Naive thymus-derived CD4-positive, alpha-beta T cell (primary cell): ENCODE measurements around the gene ACOXL. TPM values are rescaled to one million over a fixed set of nuclear protein-coding genes. Genes with fewer than 3 reads are reported as not detected.

Experiments
- ATAC-seq: fragments of 150-1000 bp; cut with Tn5 transposase; 2 replicates; pipeline ENCODE4 v1.10.0; 2021; ENCODE audit warnings: mild to moderate bottlenecking, moderate library complexity
- CTCF ChIA-PET: fragments of 350-600 bp; sonication (Branson Sonifier 250); formaldehyde crosslinking; loops from one replicate; lab custom pipeline; 2021; ENCODE audit warnings: antibody characterized with exemption; lab: Charles Lee
- POLR2A ChIA-PET: fragments of 350-600 bp; sonication (Branson Sonifier 250); formaldehyde crosslinking; loops from one replicate; lab custom pipeline; 2021; ENCODE audit warnings: antibody characterized with exemption, inconsistent platforms; lab: Charles Lee
- DNase-seq, 9 donors: peaks; one replicate each; pipeline versions ENCODE4 v3.0.0 to v3.0.0-alpha.2; 2020 to 2022; ENCODE audit warnings: mixed read lengths in 1 of 9
- H3K27ac ChIP-seq: one replicate; pipeline ENCODE4 v1.7.0; 2013; ENCODE audit warnings: mild to moderate bottlenecking, low read depth, low read length, moderate library complexity
- H3K27me3 ChIP-seq, 2 donors: one replicate each; pipeline ENCODE4 v1.7.0; 2013; ENCODE audit warnings: low read length in 2 of 2, mild to moderate bottlenecking in 2 of 2, moderate library complexity in 2 of 2; ENCODE audit not compliant: control insufficient read depth in 2 of 2, insufficient read depth in 2 of 2
- H3K36me3 ChIP-seq, 3 experiments: 1 replicate in 2 of 3; 2 replicates in 1 of 3; pipeline ENCODE4 v1.7.0; 2013; ENCODE audit warnings: low read length in 3 of 3, mild to moderate bottlenecking in 3 of 3, moderate library complexity in 1 of 3; ENCODE audit not compliant: insufficient read depth in 3 of 3, control insufficient read depth in 2 of 3
- H3K4me1 ChIP-seq, 2 donors: one replicate each; pipeline ENCODE4 v1.7.0; 2013; ENCODE audit warnings: low read length in 2 of 2, mild to moderate bottlenecking in 2 of 2, moderate library complexity in 1 of 2; ENCODE audit not compliant: control insufficient read depth in 2 of 2, insufficient read depth in 2 of 2
- H3K4me3 ChIP-seq: 2 replicates; pipeline ENCODE4 v1.7.0; 2013; ENCODE audit warnings: mild to moderate bottlenecking, low read length
- H3K9me3 ChIP-seq, 3 experiments: 1 replicate in 2 of 3; 2 replicates in 1 of 3; pipeline ENCODE4 v1.7.0; 2013; ENCODE audit warnings: low read length in 3 of 3; ENCODE audit not compliant: control insufficient read depth in 2 of 3
- H3K27ac Mint-ChIP-seq, 9 donors: one replicate each; pipeline ENCODE4 v1.8.0; 2020 to 2022; ENCODE audit warnings: mixed read lengths in 9 of 9, mild to moderate bottlenecking in 8 of 9, moderate library complexity in 5 of 9, inconsistent platforms in 2 of 9
- H3K27me3 Mint-ChIP-seq, 5 donors: one replicate each; pipeline ENCODE4 v1.8.0; 2021 to 2022; ENCODE audit warnings: mixed read lengths in 5 of 5, mild to moderate bottlenecking in 1 of 5
- H3K36me3 Mint-ChIP-seq, 5 donors: one replicate each; pipeline ENCODE4 v1.8.0; 2020 to 2022; ENCODE audit warnings: mixed read lengths in 5 of 5, mild to moderate bottlenecking in 3 of 5, inconsistent platforms in 1 of 5
- H3K4me1 Mint-ChIP-seq, 7 donors: one replicate each; pipeline ENCODE4 v1.8.0; 2020 to 2022; ENCODE audit warnings: mixed read lengths in 7 of 7, mild to moderate bottlenecking in 3 of 7, inconsistent platforms in 1 of 7
- H3K4me3 Mint-ChIP-seq, 10 donors: one replicate each; pipeline ENCODE4 v1.8.0; 2020 to 2022; ENCODE audit warnings: mild to moderate bottlenecking in 10 of 10, mixed read lengths in 10 of 10, moderate library complexity in 6 of 10, inconsistent platforms in 2 of 10
- H3K9me3 Mint-ChIP-seq, 11 donors: one replicate each; pipeline ENCODE4 v1.8.0; 2020 to 2022; ENCODE audit warnings: mixed read lengths in 11 of 11, mild to moderate bottlenecking in 4 of 11, inconsistent platforms in 1 of 11, moderate library complexity in 1 of 11
- intact Hi-C, 2 donors: fragments of 100-400 bp; cut with micrococcal nuclease; formaldehyde crosslinking; loops; one replicate each; pipeline ENCODE4 v1.15.1; 2023
- polyA plus RNA-seq, 2 donors: library from polyadenylated mRNA; unstranded; fragments of 300-500 nt; fragmentation: Illumina TruSeq; gene quantifications; one replicate each; pipeline ENCODE4 v1.2.3, GENCODE V29; 2021
- total RNA-seq, 6 experiments: library from RNA in 5 of 6; stranded (reverse) in 5 of 6; gene quantifications; 1 replicate in 5 of 6; 2 replicates in 1 of 6; pipeline ENCODE4 v1.2.3 and lab custom pipeline; 2021 to 2026

Gene ACOXL
- total and polyA plus RNA-seq, 7 experiments from 2014 or later, result 0.29 TPM; not detected in 6

- Histone ChIP-seq H3K36me3 (no peaks in the 10 kb centered on the region), H3K4me3 (no peak overlapping the region), H3K27me3 (no peaks in the 10 kb centered on the region), H3K27ac (no peak overlapping the region), H3K9me3 (no peaks in the 10 kb centered on the region), H3K4me1 (peaks cover 8 to 16% of the 10 kb centered on the region in 2 donors)
- peaks cover 4 to 64% (median 19%) of the 10 kb centered on the region in 5 donors for H3K27me3 Mint-ChIP-seq
- intact Hi-C loops, result no loop called here
- DNase-seq (no peak), ATAC-seq (no peak)
- H3K4me3 Mint-ChIP-seq, result no peak overlapping the region
- ChIA-PET POLR2A (no interaction called here), CTCF (no interaction called here)
- H3K4me1 Mint-ChIP-seq, result peaks cover 7 to 23% (median 15%) of the 10 kb centered on the region in 7 donors
- no peak overlapping the region for H3K27ac Mint-ChIP-seq
- H3K36me3 Mint-ChIP-seq, result no peaks in the 10 kb centered on the region
- peaks cover 0 to 16% (median 7%) of the 10 kb centered on the region in 11 donors for H3K9me3 Mint-ChIP-seq
Observed at GRCh38 chr2:110997331-110998045, 265.1 kb downstream of the ACOXL start.

DNA sequence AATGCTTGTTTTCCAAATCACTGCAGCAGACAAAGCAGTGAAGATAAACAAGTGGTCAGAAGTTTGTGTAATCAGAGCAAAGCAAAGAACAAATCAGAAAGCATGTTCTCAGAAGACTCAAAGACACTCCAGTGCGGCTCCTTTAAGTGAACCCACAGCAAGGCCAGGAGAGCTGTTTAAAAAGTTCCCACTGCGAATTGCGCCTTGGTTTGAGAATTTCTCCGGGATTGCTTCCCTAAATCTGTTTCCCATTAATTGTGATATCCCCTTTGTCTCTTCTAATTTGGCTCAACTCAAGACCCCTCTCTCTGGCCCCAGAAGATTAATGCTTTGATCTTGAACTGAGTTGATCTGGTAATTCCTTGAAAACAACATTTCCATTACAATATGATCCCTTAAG, 265.9 kb downstream of the ACOXL start:
- Mint-ChIP-seq H3K9me3 (peaks cover 0 to 16% (median 7%) of the 10 kb centered on the region in 11 donors), H3K4me1 (peaks cover 7 to 16% (median 12%) of the 10 kb centered on the region in 7 donors), H3K27ac (no peak overlapping the region), H3K36me3 (no peaks in the 10 kb centered on the region), H3K4me3 (no peak overlapping the region), H3K27me3 (peaks cover 0 to 59% (median 18%) of the 10 kb centered on the region in 5 donors)
- Histone ChIP-seq H3K4me1 (peaks cover 8 to 13% of the 10 kb centered on the region in 2 donors), H3K4me3 (no peak overlapping the region), H3K36me3 (no peaks in the 10 kb centered on the region), H3K27me3 (no peaks in the 10 kb centered on the region), H3K27ac (no peak overlapping the region), H3K9me3 (no peaks in the 10 kb centered on the region)
- ATAC-seq, result no peak
- POLR2A ChIA-PET, result no interaction called here
- no peak for DNase-seq
- CTCF ChIA-PET, result no interaction called here
- intact Hi-C loops, result no loop called here

DNA sequence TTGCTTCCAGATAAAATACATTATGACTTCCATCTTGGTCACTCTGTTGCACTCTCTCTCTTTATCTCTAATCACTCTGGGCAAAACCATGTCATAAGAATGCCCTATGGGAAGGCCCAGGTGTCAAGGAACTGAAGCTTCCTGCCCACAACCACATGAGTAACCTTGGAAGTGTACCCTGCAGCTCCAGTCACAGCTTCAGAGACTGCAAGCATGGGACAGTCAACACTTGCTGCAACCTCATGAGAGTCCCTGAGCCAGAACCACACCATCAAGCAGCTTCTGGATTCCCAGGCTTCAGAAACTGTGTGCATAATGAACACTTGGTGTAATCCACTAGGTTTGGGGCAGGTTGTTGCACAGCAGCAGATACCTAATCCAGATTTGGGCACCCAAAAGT, 267.3 kb downstream of the ACOXL start:
- peaks cover 1 to 3% (median 2%) of the 10 kb centered on the region in 7 donors for H3K4me1 Mint-ChIP-seq
- POLR2A ChIA-PET, result no interaction called here

DNA sequence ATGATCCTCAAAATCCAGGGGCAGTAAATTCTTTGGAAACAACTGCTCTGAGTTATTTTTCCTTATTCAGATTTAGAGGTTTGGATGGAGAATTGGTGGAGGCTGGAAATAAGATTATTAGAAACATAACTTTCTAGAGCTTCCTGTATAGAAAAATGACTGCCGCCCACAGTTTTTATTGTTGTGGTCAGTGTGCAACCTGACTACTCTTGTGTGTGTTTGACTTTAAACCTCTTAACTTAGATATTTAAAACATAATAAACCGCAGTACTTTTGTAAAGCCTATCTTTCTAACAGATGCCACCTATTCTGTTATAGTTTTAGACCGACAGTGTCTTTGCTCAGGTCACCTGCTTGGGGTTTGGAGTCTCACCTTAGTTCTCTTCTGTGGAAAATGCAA, 272.9 kb downstream of the ACOXL start:
- H3K36me3 ChIP-seq, result no peaks in the 10 kb centered on the region
- ChIA-PET POLR2A (no interaction called here), CTCF (no interaction called here)
- Mint-ChIP-seq H3K4me1 (peaks cover 0 to 12% (median 7%) of the 10 kb centered on the region in 7 donors), H3K9me3 (peaks cover 0 to 16% (median 6%) of the 10 kb centered on the region in 11 donors), H3K4me3 (no peak overlapping the region), H3K36me3 (no peaks in the 10 kb centered on the region), H3K27me3 (peaks cover 16 to 53% (median 32%) of the 10 kb centered on the region in 5 donors), H3K27ac (no peak overlapping the region)
- ATAC-seq, result no peak
- no peaks in the 10 kb centered on the region for H3K27me3 ChIP-seq
- DNase-seq, result no peak
- no peaks in the 10 kb centered on the region for H3K9me3 ChIP-seq
- H3K4me3 ChIP-seq, result no peak overlapping the region
- H3K4me1 ChIP-seq, result peaks cover 0 to 12% of the 10 kb centered on the region in 2 donors
- intact Hi-C loops, result loop anchor here in 1 of 2 donors (10.0 kb wide), 1 partner anchor 191 kb away; no protein-coding TSS in a partner anchor
- H3K27ac ChIP-seq, result no peak overlapping the region

More for the DNA sequence above, 267.3 kb downstream of the ACOXL start:
- Mint-ChIP-seq H3K9me3 (peaks cover 0 to 16% (median 7%) of the 10 kb centered on the region in 11 donors), H3K27ac (no peak overlapping the region), H3K36me3 (no peaks in the 10 kb centered on the region), H3K4me3 (no peak overlapping the region), H3K27me3 (peaks cover 0 to 54% (median 18%) of the 10 kb centered on the region in 5 donors)
- no peak overlapping the region for H3K4me3 ChIP-seq
- H3K27me3 ChIP-seq, result no peaks in the 10 kb centered on the region
- H3K4me1 ChIP-seq, result peaks cover under 1 to 1% of the 10 kb centered on the region in 2 donors
- DNase-seq, result no peak
- intact Hi-C loops, result loop anchor here in 1 of 2 donors (10.0 kb wide), 1 partner anchor 185 kb away; no protein-coding TSS in a partner anchor
- no peaks in the 10 kb centered on the region for H3K9me3 ChIP-seq
- no peak overlapping the region for H3K27ac ChIP-seq
- H3K36me3 ChIP-seq, result no peaks in the 10 kb centered on the region
- no peak for ATAC-seq
- CTCF ChIA-PET, result no interaction called here

GRCh38 chr2:111005821-111006220, 273.4 kb downstream of the ACOXL start:
- POLR2A ChIA-PET, result no interaction called here
- Histone ChIP-seq H3K27ac (no peak overlapping the region), H3K27me3 (no peaks in the 10 kb centered on the region), H3K4me1 (peaks cover 0 to 12% of the 10 kb centered on the region in 2 donors), H3K4me3 (no peak overlapping the region), H3K36me3 (no peaks in the 10 kb centered on the region), H3K9me3 (no peaks in the 10 kb centered on the region)
- peaks cover 0 to 12% (median 7%) of the 10 kb centered on the region in 7 donors for H3K4me1 Mint-ChIP-seq
- H3K27ac Mint-ChIP-seq, result no peak overlapping the region
- peaks cover 16 to 54% (median 32%) of the 10 kb centered on the region in 5 donors for H3K27me3 Mint-ChIP-seq
- H3K9me3 Mint-ChIP-seq, result peaks cover 0 to 16% (median 4%) of the 10 kb centered on the region in 11 donors
- H3K36me3 Mint-ChIP-seq, result no peaks in the 10 kb centered on the region
- no peak overlapping the region for H3K4me3 Mint-ChIP-seq
- CTCF ChIA-PET, result no interaction called here
- ATAC-seq (no peak), DNase-seq (no peak)
- intact Hi-C loops, result loop anchor here in 1 of 2 donors (10.0 kb wide), 1 partner anchor 191 kb away; no protein-coding TSS in a partner anchor

DNA sequence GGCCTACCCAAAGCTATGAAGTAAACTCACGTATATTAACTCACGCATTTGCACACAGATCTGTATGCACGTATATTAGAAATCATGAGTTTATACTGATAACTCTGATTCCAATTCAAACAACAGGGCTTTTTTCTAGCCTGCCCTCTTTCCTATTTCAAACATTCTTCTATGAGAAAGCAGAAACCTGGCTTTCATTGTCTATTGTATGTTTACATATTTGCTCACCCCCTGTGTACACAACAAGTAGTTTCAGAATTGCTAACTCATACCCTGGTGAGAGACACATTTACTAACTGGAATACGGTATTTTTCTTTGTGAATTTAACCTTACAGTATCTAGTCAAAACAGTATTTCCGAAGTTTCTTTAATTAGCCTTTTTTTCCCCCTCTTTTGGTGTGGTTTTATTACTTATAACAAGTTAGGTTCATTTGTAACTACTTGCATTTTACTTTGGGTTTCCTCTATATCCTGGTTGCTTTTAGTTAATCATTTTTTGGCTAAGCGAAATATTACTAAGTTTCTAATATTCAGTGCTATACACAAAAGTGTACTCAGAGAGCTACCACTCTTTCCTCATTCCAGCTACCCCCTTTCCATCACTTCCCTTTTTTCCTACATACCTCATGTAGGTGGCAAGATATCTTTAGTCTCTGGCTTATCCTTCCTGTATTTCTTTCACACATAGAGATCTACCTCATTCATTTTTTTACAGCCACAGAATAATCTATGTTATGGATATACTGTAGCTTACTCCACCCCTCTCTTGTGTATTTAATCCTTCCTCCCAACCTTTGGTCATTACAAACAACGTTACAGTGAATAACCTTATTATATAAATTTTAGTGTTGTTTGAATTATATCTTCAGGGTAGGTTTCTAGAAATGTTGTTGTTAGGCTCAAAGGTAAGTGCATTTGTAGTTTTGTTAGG, 275.6 kb downstream of the ACOXL start:
- Mint-ChIP-seq H3K27me3 (peaks cover 16 to 48% (median 26%) of the 10 kb centered on the region in 5 donors), H3K4me3 (no peak overlapping the region), H3K36me3 (no peaks in the 10 kb centered on the region), H3K4me1 (peaks cover 0 to 12% (median 7%) of the 10 kb centered on the region in 7 donors), H3K9me3 (peaks cover 2 to 25% (median 4%) of the 10 kb centered on the region in 11 donors), H3K27ac (no peak overlapping the region)
- Histone ChIP-seq H3K36me3 (no peaks in the 10 kb centered on the region), H3K27ac (no peak overlapping the region), H3K9me3 (no peaks in the 10 kb centered on the region), H3K27me3 (no peaks in the 10 kb centered on the region), H3K4me3 (no peak overlapping the region), H3K4me1 (peaks cover 0 to 12% of the 10 kb centered on the region in 2 donors)
- DNase-seq (no peak), ATAC-seq (no peak)
- intact Hi-C loops, result loop anchor here in 1 of 2 donors (10.0 kb wide), 1 partner anchor 193 kb away; no protein-coding TSS in a partner anchor
- ChIA-PET CTCF (no interaction called here), POLR2A (no interaction called here)
